Lung microvascular endothelial cell (primary cell): Measurements from ENCODE around the gene PRKRIP1. TPM values are rescaled to one million over a fixed set of nuclear protein-coding genes. Genes with fewer than 3 reads are reported as not detected.
"Not testable (repeated sequence)": the region's sequence is repeated elsewhere in the genome, so short reads cannot be mapped to it uniquely, and the experiment has no call there.

Experiments used
- DNase-seq, 2 donors: peaks; one replicate each; pipeline versions ENCODE4 v3.0.0 to v3.0.0-alpha.2; 2010; ENCODE audit warnings: low read depth in 2 of 2
- total RNA-seq: library from RNA; depleted of rRNA; stranded (reverse); fragments of >200 nt; gene quantifications from 2 replicates; pipeline ENCODE4 v1.2.1, GENCODE V29; 2014

Gene PRKRIP1, protein sequence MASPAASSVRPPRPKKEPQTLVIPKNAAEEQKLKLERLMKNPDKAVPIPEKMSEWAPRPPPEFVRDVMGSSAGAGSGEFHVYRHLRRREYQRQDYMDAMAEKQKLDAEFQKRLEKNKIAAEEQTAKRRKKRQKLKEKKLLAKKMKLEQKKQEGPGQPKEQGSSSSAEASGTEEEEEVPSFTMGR
- 8.1 and 10.3 TPM in 2 replicates for total RNA-seq

DNA sequence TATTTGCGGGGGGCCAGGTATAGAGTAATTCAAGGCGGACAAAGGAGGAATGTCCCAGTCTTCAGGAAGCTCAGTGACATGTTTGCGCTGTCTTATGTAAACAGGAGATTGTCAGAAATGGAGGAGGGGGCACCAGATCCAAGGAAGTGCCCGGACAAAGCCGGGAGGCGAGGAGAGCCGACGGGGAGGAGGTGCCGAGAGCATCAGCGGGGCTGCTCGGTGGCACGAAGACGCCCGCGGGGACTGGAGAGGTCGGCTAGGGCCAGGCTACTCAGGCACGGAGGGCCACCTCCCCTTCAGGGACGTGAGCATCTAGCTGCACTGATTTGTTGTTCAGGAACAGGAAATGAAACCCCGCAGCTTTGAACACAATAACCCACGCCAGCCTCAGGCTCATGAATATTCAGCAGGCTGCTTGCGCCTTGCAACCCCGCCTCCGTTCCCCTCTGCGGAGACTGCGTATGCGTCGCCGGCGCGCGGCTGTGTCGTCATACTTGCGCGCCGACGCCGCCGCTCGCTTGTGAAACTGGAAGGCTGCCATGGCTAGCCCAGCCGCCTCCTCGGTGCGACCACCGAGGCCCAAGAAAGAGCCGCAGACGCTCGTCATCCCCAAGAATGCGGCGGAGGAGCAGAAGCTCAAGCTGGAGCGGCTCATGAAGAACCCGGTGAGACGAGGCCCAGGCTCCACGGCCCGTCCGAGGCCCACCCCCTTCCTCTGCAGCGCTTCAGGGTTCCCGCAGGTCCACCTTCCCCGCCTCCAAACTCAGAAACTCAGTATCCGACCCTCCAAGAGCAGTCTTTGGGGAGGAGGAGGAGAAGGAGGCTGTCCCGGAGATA, at the start of gene PRKRIP1:
Gene PRKRIP1 (plus strand): TSS at position 491 of the 837 bp plus-strand sequence. CDS start 49 bp downstream, at position 540.
- DNase-seq = peak; percentile 88 to 92

- not testable (repeated sequence) for DNase-seq
Observed at GRCh38 chr7:102346983-102347382, 49.2 kb upstream of the PRKRIP1 start.

DNA sequence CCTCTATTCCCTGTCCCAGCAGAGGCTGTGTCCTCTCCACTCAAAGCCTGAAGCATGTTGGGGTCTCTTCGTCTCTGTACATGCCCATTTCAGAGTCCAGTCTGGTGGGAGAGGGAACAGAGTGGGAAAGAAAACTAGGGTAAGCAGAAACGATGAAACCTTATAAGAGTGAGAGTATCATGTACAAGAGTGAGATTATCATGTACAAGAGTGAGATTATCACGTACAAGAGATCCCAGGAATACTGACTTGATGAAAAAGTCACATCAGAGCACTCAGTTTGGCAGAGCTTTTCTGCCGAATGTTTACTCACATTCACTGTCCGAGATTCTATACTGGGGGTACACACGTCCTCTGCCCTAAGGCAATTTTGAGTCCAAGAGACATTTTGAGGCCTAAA, 39.8 kb upstream of the PRKRIP1 start, which contains the start of gene SPDYE6:
Gene SPDYE6 (minus strand): TSS at position 101 of the 400 bp plus-strand sequence. CDS start 421 bp downstream, outside the sequence.
- not testable (repeated sequence) for DNase-seq

DNA sequence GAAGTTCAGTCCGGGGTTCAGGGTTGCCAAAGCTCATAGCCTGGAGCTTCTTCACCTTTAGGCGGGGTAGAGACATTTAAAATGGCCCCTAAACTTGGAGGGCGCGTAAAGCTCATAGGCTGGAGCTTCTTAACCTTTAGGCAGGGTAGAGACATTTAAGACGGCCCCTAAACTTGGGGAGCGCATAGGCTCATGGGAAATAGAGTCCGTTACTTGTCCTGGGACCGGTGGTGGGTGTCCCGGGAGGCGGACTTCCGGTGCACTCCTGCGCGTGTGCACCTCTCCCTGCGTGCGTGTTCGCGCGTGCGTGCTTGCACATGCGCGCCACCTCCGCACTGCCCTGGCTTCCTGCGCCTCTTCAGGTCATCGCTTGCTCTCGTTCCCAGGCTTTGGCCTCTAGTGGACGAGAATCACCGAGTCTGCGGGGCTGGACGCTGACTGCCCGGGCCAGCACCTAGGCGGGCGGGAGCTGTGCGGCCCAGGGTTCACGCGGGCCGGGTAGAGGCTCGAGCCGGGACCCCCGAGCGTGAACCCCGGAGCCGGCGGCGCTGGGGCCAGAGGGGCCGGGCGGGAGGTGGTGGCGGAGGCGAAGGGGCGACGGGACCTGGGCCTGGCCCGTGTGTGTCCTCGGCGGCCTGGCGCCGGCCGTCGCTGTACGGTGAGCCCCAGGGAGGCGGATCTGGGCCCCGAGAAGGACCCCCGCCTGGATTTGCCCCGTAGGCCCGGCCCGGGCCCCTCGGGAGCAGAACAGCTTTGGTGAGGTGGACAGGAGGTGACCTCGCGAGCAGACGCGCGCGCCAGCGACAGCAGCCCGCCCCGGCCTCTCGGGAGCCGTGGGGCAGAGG, 32.4 kb upstream of the PRKRIP1 start:
- DNase-seq = peak; percentile 98 to 99

DNA sequence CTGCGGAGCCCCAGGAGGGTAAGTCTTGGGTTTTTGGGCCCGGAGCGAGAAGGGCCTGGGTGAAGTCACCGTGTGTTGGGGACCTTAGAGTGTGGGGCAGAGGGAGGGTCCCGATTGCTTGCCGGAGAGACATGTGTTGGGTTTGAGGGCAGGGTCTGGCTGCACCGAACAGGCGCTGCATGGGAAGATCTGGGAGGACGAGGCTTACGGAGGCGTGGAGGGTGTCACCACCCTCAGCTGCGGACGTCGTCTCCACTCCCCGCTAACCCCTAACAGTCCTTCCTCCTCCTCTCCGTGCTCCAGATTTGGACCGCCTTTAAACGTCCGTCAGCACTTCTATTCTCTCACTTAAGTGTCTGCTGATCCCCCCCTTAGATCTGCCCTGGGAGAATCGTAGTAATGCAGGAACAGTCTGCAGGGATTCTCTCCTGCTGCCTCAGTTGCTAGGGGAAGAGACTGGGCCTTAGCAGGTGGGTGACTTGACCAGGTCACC, 31.7 kb upstream of the PRKRIP1 start:
- DNase-seq = not testable (repeated sequence)

DNA sequence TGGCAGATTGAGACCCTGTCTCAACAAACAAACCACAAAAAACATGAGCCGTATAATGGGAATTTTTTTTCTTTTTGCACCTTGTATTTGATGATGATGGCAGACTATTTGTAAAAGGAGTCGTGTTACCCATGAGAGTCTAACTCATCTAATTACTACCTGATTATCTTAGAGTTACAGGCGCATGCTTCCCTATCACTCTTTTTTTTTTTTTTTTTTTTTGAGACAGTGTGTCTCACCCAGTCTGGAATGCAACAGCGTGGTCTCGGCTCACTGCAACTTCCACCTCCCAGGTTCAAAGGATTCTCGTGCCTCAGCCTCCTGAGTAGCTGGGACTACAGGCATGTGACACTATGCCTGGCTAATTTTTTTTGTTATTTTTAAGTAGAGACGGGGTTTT, 30.8 kb upstream of the PRKRIP1 start:
- not testable (repeated sequence) for DNase-seq

DNA sequence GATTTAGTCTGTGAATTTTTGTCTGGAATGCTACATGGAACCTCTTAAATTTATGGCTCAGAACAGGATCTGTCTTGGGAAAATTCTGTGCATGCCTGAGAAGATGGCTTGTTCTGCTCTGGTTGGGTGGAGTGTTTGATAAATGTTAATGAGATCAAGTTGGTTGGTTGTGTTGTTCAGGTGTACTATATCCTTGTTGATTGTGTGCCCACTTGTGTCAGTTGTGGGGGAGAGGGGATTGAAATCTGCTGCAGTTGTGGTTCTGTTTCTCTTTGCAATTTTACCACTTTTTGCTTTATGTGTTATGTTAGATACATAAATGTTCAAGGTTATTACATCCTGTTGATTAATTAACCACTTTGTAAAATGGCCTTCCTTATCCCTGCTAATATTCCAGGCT, 26.1 kb upstream of the PRKRIP1 start:
- DNase-seq = not testable (repeated sequence)

DNA sequence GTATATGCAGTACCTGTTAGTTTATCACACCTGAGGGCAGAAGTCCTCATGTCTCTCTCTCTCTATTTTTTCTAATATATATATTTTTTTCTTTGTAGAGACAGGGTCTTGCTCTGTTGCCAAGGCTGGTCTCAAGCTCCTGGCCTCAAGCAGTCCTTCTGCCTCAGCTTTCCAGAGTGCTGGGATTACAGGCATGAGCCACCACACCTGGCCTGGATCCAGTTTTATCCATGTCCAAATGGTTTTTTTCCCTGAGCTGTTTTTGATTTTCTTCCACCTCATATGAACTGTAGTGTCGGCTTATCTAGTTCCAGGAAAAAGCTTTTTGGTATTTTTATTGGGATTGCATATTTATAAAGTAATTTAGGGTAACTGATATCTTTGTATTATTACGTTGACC, 23.4 kb upstream of the PRKRIP1 start:
- DNase-seq = not testable (repeated sequence)

DNA sequence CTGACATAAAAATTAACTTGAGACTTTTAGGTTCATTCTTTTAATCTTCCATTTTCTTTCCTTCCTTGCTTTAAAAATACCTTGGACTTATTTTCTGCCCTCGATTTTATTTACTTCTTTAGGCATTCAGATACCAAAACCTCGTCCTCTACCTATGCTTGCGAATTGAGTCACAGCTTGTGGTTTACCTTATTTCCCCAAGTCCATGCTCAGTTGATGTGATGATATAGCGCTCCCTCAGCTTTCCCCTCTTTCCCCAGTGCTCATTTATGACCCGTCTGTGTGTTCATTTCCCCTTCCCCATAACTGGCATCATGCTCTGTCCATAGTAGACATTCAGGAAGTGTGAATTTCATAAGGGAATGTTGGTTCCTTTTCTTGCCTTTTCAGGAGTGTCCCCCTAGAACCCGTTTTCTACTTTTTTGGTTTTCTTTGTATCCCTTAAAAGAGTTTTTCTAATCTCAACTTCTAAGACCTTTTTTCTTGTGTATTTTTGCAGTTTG, 19.1 kb upstream of the PRKRIP1 start:
- DNase-seq = peak in 1 of 2 donors; percentile 26

GRCh38 chr7:102380837-102381236, 15.3 kb upstream of the PRKRIP1 start:
- DNase-seq = peak in 1 of 2 donors; percentile 34

DNA sequence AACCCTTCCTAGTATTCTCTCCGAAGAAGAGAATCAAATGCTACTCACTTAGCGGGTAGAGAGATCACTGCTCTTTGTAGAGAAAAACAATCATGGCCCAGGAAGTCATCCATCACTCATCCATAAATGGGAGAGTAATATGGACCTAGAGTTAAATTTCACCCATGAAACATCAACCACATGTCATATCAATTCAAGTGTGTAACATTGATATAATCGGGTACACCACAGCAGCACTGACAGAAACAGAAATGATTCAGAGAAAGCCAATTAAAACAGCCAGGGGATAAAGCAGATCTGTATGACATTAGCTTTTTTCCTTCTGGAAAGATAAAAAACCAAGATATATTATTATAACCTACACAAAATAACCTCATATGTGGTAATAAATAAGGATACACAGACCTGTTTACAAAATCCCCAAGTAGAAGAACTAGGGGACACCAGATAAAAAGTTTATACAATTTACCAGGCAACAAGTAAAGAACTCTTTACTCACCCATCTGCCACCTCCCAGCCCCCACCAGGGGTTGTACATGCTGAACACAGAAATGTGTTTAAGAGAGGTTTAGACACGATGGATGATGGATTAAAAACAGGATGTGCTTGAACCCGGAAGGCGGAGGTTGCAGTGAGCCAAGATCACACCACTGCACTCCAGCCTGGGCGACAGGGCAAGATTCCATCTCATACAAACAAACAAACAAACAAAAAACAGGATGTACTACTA, 14.3 kb upstream of the PRKRIP1 start:
- DNase-seq = peak in 1 of 2 donors; percentile 46

DNA sequence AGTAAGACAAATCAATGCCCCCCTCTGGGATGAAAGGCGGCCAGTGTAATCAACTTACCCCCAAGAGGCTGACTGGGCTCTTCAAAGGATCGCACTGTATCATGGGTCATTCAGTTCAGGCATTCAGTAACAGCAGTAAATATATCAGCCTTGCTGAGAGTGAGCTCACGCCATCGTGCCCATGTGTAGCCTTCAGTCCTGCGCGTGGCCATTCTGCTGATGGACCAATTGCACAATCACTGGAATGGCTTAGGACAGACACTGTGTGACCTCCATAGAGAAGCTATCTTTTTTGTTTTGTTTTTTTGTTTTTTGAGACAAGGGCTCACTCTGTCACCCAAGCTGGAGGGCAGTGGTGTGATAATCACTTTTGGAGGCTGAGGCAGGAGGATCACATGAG, 9.1 kb upstream of the PRKRIP1 start:
- DNase-seq = no peak

GRCh38 chr7:102389810-102390209, 6.4 kb upstream of the PRKRIP1 start:
- DNase-seq = no peak

GRCh38 chr7:102390697-102391484, 5.3 kb upstream of the PRKRIP1 start:
- peak; percentile 80 to 85 for DNase-seq

DNA sequence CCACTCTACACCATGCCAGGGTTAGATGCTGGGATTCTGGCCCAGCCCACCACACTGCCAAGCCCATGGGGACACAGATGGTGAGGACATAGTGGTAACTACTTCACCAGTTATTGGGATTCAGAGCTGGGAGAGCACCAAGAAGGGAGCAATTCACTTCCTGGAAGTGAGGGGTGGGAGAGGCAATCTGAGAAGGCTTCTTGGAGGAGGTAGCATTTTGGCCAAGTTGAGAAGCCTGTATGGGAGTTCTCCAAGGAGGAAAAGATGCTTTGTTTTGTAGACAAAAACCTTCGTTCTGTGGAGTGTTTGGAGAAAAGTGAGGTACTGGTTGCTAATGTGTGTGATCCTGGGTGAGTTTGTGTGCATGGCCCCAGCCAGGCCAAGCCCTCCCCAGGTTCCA, 3.8 kb upstream of the PRKRIP1 start:
- no peak for DNase-seq

DNA sequence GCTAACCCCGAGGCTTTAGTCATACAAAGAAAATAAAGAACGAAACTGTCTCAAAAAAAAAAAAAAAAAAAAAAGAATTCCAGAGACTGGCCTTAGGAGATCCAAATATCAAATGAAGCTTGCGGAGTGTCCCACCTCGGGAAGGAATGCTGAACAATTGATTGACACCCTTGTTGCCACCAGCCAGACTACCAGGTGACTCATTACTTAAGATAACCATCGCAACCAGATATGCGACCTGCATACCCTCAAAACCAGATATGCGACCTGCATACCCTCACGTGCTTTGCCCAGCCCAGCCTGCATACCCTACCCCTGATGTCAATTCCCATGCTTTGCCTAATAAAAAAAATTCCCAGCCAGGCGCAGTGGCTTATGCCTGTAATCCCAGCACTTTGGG, 2.7 kb upstream of the PRKRIP1 start:
- no peak for DNase-seq

DNA sequence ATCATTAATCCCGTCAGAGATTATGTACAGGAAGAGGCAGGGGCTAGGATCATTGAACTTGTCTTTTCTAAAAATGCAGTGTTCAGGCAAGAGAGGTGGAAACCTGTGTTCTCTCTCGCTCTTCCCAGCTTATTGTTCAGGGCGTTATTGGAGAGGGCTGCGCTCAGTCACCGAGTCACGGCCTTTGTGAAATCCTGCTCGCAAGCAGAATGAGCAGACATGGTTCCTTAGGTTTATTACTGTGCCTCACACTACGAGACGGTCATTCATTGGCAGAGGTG, 631 bp upstream of the PRKRIP1 start:
- peak in 1 of 2 donors; percentile 19 for DNase-seq

GRCh38 chr7:102396710-102397019, 502 bp downstream of the PRKRIP1 start:
- no peak for DNase-seq

GRCh38 chr7:102398543-102398942, 2.4 kb downstream of the PRKRIP1 start:
- no peak for DNase-seq

GRCh38 chr7:102400360-102400759, 4.2 kb downstream of the PRKRIP1 start:
- no peak for DNase-seq
